Measurements from ENCODE around the gene ZNF100. TPM values are rescaled to one million over a fixed set of nuclear protein-coding genes. Genes with fewer than 3 reads are reported as not detected.

Gene ZNF100
- total and polyA plus RNA-seq, 10 donors = 2.4 to 36.0 (median 19.8) TPM

DNA sequence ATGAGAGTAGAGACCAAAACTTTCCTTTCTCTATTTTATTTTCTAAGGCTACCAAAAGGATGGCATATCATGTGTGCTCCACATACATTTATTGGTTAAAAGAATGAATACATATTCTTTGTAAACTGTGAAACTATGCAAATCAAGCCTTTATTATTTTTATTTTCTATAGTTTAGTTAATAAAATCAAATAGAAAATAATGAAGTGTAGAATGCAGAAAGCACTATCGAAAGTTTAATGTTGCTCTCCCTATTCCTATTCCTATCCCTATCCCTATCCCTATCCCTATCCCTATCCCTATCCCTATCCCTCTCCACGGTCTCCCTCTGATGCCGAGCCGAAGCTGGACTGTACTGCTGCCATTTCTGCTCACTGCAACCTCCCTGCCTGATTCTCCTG is 60.3 kb downstream of the ZNF100 start:
- TF ChIP-seq CTCF (IDR thresholded peaks at IDR 0.05 in 8 of 11, conservative IDR thresholded peaks at IDR 0.05 in 3 of 11) = no peak
- TF ChIP-seq POLR2A (IDR thresholded peaks at IDR 0.05) = no peak
- no peak for TF ChIP-seq POLR2AphosphoS5 (IDR thresholded peaks at IDR 0.05)
- no peak overlapping the region for H3K27ac ChIP-seq
- DNase-seq = no peak
- intact Hi-C loops (cut with DNase I; ENCODE audit: low total_unique reads) = no loop called here
- no peak overlapping the region for H3K4me3 ChIP-seq
- 89 to 98% (median 92%) methylated on average over 4 of the region's 4 CpGs for WGBS, 5 donors
- H3K27me3 ChIP-seq (replicated peaks in 1 of 7) = no peaks in the 10 kb centered on the region
- no peaks in the 10 kb centered on the region for H3K4me1 ChIP-seq
- H3K36me3 ChIP-seq = no peaks in the 10 kb centered on the region
- H3K9me3 ChIP-seq = peaks cover 0 to 52% (median 23%) of the 10 kb centered on the region in 8 donors

GRCh38 chr19:21705393-21705792 is 62.0 kb downstream of the ZNF100 start:
- H3K27me3 ChIP-seq (replicated peaks in 1 of 7) = no peaks in the 10 kb centered on the region
- H3K4me3 ChIP-seq = no peak overlapping the region
- no peak for DNase-seq
- no peak overlapping the region for H3K27ac ChIP-seq
- H3K9me3 ChIP-seq = peaks cover 0 to 38% (median 12%) of the 10 kb centered on the region in 8 donors
- intact Hi-C loops (cut with DNase I; ENCODE audit: low total_unique reads) = no loop called here
- no peaks in the 10 kb centered on the region for H3K4me1 ChIP-seq
- no peaks in the 10 kb centered on the region for H3K36me3 ChIP-seq
- 36 to 66% (median 50%) methylated on average over 1 of the region's 1 CpG for WGBS, 5 donors
- no peak for TF ChIP-seq POLR2AphosphoS5 (IDR thresholded peaks at IDR 0.05)
- no peak for TF ChIP-seq CTCF (IDR thresholded peaks at IDR 0.05 in 8 of 11, conservative IDR thresholded peaks at IDR 0.05 in 3 of 11)
- TF ChIP-seq POLR2A (IDR thresholded peaks at IDR 0.05) = no peak

GRCh38 chr19:21704320-21704719 is 63.1 kb downstream of the ZNF100 start:
- H3K27me3 ChIP-seq (replicated peaks in 1 of 7) = no peaks in the 10 kb centered on the region
- TF ChIP-seq POLR2A (IDR thresholded peaks at IDR 0.05) = no peak
- no peaks in the 10 kb centered on the region for H3K4me1 ChIP-seq
- DNase-seq = no peak
- H3K27ac ChIP-seq = no peak overlapping the region
- H3K36me3 ChIP-seq = no peaks in the 10 kb centered on the region
- H3K4me3 ChIP-seq = no peak overlapping the region
- intact Hi-C loops (cut with DNase I; ENCODE audit: low total_unique reads) = no loop called here
- WGBS, 5 donors = 45 to 70% (median 57%) methylated on average over 3 of the region's 3 CpGs
- peaks cover 0 to 27% (median 6%) of the 10 kb centered on the region in 8 donors for H3K9me3 ChIP-seq

- intact Hi-C loops (cut with DNase I; ENCODE audit: low total_unique reads) = loop anchor here (5.0 kb wide), 1 partner anchor 217 kb away; no protein-coding TSS in a partner anchor
- no peak overlapping the region for H3K27ac ChIP-seq
- H3K27me3 ChIP-seq (replicated peaks in 1 of 7) = no peaks in the 10 kb centered on the region
- H3K4me1 ChIP-seq = no peaks in the 10 kb centered on the region
- no peaks in the 10 kb centered on the region for H3K36me3 ChIP-seq
- no peak overlapping the region for H3K4me3 ChIP-seq
- no peak for DNase-seq
- no peaks in the 10 kb centered on the region for H3K9me3 ChIP-seq
- 66 to 86% (median 77%) methylated on average over 3 of the region's 3 CpGs for WGBS, 5 donors
- no peak for TF ChIP-seq CTCF (IDR thresholded peaks at IDR 0.05 in 8 of 11, conservative IDR thresholded peaks at IDR 0.05 in 3 of 11)
- no peak for TF ChIP-seq POLR2A (IDR thresholded peaks at IDR 0.05)
- TF ChIP-seq POLR2AphosphoS5 (IDR thresholded peaks at IDR 0.05) = no peak
Observed at GRCh38 chr19:21699197-21699596, 68.2 kb downstream of the ZNF100 start.

DNA sequence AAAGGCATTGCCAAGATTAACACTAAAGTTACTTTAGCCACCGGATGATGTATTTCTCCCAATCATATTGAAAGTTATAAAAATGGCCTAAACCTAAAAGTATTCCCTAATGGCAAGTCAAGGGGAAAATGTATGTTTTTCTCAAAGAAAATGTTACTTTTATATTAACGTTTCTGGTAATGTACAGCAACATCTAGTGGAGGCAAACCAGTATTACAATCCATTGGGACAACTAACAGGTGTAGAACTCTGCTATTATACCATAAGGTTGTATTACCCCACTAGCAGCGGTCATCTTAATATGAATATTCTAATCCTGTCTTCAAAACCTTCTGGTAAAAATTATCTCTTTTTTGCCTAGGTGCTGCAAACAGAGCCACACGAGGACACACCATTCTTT is 69.2 kb downstream of the ZNF100 start:
- no peak for TF ChIP-seq POLR2A (IDR thresholded peaks at IDR 0.05)
- no peak for TF ChIP-seq POLR2AphosphoS5 (IDR thresholded peaks at IDR 0.05)
- peak; percentile 7 to 76 (median 64) for TF ChIP-seq CTCF (IDR thresholded peaks at IDR 0.05 in 8 of 11, conservative IDR thresholded peaks at IDR 0.05 in 3 of 11)
- Histone ChIP-seq H3K4me1 (no peaks in the 10 kb centered on the region), H3K27me3 (replicated peaks in 1 of 7) (no peaks in the 10 kb centered on the region), H3K4me3 (no peak overlapping the region), H3K36me3 (no peaks in the 10 kb centered on the region), H3K27ac (no peak overlapping the region), H3K9me3 (no peaks in the 10 kb centered on the region)
- intact Hi-C loops (cut with DNase I; ENCODE audit: low total_unique reads) = loop anchor here (5.0 kb wide), 1 partner anchor 216 kb away; no protein-coding TSS in a partner anchor
- no peak for DNase-seq
- 24 to 32% (median 27%) methylated on average over 4 of the region's 4 CpGs for WGBS, 5 donors

Data from spleen (tissue), 11 donors.